HG02610 (cell line): ENCODE measurements around the gene NOTCH1.

Experiments
- ATAC-seq: cut with Tn5 transposase; IDR thresholded peaks from one replicate; pipeline ENCODE4 v1.9.1; 2021; ENCODE audit warnings: mild to moderate bottlenecking, moderate library complexity; ENCODE audit not compliant: unreplicated experiment

Gene NOTCH1

DNA sequence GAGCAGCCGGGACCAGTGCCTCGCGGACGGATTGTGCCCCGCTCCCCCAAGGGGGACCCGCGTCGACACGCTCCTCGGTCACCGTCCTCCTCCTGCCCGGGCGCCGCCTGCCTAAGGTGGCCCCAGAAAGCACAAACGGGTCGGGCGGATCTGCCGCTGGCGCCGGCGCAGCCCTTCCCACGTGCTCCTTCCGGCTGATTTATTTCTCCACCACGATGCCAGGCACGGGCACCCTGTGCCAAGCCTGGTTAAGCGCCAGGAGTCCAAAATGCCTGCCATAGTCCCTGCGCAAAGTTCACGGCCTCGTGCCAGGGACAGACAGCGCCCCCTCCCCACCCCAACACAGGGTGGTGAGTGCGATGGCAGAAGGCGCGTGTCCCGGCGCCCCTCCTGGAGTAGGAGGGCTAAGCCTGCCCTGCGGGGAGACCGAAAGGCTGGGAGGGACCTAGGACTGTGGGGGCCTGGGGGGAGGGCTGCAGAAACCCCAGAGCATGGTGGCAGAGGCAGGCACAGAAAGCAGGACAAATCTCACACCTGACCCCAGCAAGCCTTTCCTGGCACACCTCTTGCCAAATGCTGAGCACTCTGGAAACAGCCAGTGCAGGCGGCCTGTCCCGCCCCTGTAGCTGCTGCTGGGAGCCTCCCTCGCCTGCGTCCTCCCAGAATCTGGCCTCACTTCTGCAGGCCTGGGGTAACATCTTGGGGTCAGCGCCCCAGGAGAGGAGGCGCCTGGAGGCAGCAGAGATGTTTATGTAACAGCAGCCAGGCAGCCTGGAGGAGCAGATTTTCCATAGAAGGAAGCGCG is 1.1 kb upstream of the NOTCH1 start:
- ATAC-seq = no peak

DNA sequence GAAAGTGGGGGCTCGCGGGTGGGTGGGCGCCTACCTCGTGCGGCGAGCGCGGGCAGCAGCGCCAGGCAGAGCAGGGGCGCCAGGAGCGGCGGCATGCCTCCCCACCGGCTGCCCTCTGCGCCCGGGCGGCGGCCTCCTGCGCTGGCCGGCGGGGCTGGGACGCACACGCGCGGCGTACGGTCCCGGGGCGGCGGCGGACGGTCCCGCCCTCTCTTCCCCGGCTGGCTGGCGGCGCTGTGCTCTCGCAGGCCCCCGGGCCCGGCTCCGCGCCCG is 220 bp downstream of the NOTCH1 start:
- ATAC-seq = no peak

DNA sequence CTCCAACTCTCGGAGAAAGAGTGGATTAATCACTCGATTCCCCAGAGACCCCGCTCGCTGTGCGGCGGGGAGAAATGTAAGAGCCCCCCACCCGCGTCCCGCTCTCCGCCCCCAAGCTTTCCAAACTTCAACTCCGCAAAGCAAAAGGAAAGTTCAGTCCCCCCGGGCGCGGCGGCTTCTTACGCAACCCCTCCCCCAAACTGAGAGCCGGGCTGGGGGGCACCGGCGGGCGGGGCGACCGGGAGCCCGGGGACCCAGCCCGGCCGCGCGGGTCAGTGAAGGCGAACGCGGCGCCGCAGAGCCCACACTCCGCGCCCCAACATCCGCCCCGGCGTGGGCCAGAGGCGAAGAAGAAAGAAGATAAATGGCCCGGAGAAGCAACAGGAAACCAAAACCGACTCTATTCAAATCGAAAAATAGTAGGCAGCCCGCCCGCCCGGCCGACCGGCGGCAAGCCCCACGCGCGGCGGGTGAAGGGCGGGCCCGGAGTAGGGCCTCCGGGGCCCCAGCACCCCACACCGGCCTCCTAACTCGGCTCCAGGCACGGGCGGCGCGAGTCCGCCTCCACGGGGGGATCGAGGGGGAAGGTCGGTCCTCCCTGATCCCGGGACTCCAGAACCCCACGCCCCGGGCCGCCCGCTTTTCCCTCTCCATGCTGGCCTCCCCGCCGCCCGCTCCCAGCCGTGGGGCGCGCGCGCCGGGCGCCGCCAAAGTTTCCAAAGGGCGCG is 720 bp downstream of the NOTCH1 start:
- ATAC-seq = no peak

DNA sequence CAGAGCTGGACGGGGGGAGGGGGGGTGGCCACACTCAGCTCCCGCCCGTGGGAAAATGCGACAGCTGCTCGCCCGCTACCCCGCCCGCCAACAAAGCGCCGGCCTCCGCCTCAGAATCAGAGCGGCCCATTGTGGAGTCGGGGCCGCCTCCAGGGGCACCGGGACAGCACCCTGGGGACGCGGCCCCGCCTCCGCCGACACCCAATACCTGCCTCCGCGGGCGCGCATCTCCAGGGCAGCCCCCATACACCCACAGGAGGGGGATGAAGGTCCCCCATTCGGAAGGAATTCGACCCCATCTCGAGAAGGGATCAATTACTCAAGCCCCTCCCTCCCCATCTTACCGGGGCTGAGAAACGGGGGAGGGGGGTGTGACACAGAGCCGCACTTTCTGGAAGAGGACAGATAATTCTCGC is 1.3 kb downstream of the NOTCH1 start:
- ATAC-seq = no peak

DNA sequence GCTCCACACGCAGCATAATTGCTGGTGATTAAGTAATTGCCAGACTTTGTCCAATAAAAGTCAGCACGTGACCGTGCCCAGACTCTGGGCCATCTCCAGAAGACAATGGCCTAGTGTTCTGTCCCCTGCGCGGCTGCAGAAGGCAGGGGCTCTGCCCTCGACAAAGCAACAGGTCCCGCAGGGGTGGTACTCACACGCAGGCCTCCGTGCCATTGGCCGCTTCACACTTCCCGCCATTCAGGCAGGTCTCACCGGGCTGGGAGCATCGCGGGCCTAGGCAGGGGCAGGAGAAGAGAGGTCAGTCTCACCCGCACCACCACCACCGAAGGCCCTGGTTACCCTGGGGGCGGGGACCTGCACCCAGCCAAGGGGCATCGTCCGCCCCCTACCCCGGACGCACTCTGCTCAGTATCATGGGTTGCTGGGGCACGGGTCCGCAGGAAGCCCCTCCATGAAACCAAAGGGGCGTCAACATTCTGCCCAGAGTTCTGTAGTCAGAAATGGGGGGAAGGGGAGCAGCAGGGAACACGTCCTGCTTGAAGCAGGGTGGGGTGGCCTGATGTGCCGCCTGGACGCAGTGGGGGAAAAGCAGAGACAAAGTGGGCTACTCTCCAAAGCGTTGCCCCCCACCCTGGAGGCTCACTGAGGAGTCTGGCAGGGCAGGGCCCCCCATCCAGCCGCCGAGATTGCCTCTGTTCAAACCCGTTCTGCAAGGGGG is 1.9 kb downstream of the NOTCH1 start:
- no peak for ATAC-seq

DNA sequence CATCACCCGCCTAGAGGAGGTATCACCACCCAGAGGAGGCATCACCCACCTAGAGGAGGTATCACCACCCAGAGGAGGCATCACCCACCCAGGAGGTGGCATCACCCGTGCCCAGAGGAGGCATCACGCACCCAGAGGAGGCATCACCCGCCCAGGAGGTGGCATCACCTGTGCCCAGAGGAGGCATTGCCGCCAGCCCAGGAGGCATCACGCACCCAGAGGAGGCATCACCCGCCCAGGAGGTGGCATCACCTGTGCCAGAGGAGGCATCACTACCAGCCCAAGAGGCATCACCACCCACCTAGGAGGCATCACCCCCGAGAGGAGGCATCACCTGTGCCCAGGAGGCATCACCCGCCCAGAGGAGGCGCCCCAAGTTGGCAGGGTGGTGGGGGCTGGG is 2.6 kb downstream of the NOTCH1 start:
- no peak for ATAC-seq

DNA sequence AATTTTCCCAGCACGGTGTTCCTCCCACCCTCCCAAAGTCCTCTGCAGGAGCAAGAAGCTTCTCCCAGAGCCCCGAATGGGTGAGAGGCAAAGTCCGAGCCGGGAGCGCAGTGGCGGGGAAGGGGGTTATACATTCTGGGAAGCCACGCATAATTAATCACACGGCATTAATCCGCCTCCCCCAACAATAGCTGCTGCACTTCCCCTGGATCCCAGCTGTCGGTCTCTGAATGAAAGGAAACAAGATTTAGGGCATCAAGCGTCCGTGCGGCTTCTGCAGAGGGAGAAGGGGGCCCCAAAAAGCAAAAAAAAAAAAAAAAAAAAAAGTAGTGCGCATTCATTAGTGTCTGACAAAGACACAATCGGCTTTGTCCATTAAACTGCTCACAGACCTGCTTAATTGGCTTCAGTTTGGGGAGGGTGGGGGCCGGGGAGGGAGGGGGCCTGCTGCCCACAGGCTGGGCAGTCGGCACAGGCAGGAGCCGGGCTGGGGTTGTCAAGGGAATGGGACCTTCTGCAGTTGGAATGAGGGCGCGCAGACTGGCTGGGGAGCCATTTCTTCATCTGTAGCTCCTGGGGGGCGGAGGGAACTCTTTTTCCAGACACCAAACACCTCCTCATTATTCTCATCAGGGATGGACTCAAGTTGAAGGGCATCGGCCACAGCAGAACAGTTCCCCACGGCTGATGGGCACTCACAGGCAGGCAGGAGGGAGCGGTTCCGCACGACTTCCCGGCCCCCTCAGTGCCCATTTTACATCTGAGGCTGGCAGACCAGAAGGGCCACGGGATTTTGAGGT is 3.4 kb downstream of the NOTCH1 start:
- ATAC-seq = no peak

DNA sequence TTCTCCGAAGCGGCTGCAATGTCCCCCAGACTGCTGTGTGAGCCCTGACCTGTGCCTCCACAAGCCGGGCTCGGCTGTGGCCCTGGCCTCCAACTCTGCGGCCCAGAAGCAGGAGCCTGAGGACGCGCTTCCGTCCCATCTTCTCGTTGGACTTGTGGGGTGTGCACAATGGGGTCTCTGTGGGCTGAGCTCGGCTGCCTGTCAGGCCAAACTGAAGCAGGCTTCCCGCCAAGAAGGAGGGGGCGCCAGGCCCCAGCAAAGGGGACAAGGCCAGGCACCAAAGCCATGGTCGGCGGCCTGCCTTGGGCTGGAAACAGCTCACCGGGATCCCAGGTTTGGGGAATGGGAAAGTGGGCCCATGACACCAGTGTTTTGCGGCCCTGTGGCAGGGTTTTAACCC is 4.1 kb downstream of the NOTCH1 start:
- no peak for ATAC-seq

DNA sequence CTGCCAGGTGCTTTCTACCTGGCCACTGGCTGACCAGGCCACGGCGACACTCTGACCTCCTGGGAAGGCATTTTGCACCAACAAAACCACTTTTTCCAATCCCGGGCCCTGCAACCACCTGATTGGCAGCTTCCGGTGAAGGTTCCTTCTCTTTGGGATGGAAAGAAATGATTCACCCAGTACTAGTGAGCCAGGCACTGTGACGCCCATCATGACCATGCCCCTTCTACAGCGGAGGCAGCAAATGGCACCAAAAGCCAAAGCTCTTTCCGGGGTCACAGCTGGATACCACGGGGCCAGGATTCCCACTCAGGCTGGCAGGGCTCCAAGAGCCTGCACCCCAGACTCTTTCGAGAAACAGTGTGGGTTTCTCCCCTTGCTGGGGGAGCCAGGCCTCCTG is 4.7 kb downstream of the NOTCH1 start:
- ATAC-seq = no peak

DNA sequence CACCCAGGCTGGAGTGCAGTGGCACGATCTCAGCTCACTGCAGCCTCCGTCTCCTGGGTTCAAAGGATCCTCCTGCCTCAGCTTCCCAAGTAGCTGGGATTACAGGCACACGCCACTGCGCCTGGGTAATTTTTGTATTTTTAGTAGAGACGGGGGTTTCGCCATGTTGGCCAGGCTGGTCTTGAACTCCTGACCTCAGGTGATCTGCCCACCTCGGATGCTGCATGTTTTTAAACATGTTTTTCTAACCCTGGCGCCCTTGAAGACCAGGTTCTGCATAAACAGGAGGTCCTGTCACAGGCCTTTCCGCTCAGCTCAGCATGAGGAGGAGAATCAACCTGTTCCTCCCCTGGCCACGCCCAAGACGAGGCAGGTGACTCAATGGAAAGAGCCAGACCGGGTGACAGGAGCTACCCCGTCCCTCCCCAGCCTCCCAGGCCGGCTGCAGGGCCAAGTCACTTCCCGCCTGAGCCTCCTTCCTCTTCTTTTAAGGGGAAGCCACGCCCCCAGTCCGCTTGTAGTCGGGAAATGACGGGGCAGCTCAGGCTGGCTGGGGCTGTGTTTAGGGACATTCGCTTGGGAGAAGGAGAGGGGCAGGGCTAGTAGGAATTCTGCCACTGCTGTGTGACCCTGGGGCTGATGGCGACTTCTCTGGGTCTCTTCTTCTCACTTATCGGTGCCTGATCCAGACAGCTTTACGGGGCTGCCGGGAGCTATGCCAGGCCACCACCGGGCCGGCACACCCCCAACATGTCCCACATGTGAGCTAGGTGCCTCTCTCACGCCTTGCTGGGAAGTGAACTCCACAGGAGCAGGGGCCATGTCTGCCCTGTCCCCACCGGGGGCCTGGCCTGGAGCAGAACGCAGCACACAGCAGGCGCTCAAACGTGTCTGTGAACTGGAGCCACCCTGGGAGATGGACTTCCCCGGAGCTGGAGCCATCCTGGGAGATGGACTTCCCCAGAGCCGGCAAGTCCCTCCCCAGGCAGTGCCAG is 6.1 kb downstream of the NOTCH1 start:
- ATAC-seq = peak; percentile 57

DNA sequence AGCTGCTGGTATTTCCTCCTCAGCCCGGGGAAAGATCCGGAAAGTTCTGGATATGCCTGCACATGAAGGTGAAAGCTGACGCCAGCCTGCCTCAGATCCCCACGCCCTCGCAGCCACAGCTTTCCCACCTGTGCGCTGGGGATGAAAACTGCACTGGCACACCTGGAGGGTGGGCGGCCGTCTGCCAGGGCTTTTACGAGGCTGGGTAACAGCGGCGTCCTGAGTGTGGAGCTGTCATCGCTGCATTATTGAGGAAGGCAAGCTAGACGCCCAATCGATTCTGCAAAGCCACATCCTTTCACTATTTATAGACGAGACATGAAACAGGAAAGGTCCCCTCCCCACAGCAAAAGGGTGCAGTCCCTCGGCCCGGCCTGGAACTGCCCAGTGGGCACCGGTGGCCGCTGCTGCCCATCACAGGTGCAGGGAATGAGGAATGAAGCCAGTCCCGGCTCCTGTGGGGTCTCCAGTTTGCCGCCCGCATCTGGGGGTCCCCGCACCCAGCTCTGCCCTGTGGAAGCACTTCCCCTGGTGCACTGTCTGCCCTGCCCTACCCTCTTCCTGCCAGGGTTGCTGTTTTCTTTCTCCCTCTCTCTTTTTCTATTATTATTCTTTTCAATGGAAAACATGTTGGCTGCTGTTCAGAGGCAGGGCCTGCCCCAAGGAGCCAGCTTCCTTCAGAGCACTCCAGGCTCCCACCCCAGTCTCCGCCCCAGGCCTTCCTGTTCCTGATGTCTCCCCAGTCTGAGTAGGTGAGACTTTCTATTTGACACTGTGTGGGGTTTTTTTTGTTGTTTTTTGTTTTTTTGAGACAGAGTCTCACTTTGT is 7.0 kb downstream of the NOTCH1 start:
- no peak for ATAC-seq

DNA sequence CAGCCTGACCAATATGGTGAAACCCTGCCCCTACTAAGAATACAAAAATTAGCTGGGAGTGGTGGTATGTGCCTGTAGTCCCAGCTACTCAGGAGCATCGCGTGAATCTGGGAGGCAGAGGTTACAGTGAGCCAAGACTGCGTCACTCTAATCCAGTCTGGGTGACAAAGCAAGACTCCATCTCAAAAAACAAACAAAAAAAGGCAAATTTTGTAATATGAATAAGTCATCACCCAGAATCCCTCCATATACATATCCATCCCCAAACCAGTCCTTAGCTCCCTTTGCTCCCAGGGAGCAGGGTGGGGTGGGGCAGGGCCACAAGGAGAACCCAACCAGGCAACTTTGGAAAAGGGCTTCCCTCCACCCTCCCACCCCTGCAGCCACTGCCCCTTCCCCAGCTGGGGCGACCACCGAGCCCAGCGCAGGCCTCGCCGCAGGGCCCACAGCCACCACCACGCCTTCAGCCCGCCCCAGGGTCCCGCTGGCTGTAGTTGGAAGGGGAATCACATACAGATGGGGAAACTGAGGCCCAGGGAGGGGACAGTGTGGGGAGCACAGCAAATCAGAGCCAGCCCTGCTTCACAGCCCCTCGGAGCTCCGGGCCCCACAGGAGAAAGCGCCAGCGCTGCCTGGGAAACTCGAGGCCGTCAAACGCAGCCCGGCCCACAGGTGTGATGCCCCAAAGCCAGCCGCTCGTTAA is 7.8 kb downstream of the NOTCH1 start:
- no peak for ATAC-seq

DNA sequence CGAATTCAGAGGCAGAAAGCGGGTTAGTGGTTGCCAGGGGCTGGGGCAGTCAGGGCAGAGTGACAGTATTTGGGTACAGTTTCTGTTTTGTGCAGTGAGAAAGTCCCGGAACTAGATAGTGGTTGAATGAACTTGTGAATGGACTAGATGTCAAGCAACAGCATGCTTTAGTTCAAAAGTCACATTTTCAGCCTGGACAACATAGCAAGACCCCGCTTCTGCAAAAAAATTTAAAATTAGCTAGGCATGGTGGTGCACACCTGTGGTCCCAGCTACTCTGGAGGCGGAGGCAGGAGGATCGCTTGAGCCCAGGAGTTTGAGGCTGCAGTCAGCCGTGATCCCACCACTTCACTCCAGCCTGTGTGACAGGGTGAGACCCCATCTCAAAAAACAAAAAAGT is 8.4 kb downstream of the NOTCH1 start:
- ATAC-seq = no peak

DNA sequence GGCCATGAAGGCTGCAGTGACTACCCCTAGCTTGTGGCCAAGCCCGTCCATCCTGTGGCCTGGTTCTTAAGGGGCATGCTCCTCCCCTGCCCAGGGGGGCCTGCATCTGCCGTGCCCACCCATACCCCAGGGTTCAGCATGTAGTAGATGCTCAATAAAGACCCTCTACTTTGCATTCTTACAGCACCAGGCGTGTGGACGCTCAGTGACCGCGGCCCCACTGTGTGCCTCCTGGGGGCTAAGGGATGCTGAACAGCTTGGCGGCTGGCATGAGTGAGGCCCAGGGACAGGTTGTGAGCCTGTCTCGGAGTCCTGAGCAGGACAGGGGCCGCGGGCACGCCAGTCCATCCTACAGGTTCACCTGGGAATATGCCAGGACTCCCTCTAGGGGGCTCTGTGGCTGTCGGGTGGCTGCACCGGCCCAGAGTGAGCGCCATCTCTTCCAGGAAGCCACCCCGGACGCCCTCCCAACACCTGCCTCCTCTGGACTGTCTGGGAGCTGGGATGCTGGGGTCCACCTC is 9.1 kb downstream of the NOTCH1 start:
- no peak for ATAC-seq

DNA sequence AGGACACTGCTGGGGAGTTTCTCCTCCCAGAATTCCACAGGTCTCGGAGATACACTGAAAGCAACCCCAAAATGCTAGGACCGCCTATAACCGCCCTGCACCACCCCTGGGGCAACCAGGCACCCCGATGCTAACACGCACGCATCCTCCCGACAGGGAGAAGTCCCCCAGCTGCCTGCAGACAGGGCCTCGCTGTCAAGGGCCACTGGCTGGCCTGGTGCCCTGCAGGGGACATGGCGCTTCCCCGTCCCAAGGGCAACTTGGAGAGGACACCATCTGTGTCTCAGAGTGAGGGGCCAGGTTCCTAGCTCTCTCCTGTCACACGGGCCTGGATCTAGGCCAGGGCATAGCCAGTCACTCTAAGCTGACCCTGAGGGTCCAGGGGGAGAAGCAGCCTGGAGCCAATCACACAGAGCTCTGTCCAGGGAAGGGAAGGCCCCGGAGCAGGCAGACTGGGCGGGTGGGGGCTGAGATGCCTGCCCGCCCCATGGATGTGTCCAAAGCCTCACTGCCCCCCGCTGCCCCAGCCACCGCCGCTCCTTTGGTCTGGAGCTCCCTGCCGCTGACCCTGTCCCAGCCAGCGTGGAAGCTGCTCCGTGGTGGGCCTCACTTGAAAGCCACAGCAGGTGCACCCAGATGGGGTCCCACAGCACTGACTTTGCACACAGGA is 9.7 kb downstream of the NOTCH1 start:
- ATAC-seq = no peak

DNA sequence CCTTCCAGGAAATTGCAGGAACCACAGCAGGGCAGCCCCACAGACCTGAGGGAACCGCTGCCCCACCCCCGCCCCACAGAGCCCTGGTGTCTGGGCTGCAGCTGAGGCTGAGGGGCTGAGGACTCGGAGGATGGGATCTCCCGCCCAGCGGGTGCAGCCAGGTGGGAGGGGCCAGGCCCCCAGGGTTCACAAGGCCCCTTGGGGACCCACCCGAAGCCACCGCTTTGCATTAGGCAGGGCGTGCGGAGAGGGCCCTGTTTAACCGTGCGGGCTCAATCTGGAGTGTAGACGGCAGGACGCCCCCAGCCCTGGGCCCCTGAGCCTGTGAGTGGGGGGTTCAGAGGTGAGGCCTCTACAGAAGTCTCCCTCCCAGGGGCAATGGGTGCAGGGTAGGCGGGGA is 10.8 kb downstream of the NOTCH1 start:
- no peak for ATAC-seq

DNA sequence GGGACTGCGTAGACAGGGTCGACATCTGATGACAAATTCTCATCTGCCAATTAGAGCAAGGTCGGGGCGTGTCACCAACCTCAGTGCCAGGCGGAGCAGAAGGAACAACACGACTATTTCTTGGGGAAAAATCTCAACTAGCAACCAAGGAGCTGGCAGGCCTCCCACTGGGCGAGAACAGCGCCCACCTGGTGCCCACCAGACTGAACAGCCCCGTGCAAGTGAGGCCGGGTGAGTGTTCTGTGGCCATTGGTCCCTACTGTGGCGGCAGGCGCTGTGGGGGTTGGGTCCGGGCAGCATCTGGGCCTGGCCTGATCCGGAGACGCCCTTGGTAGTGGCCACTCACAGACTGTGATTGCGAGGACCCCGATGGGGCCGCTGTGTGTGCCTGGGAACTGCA is 11.5 kb downstream of the NOTCH1 start:
- no peak for ATAC-seq

DNA sequence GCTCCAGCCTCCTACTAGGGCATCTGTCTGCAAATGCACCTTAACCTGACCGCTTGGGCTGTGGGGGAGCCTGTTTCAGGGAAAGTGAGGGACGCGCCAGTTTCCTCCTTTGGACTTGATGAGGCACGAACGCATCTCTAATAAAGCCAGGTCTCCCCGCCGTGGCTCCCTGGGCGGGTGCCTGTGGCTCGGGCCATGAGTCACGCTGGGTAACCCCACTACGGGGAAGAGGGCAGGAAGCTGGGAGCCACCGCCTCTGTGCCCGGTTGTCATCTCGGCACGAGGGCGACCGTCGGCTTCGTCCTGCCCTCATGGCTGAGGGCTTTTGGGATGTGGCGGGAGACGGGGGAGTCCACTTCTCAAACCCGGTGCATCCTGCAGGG is 12.1 kb downstream of the NOTCH1 start:
- ATAC-seq = no peak
